H9 (cell line): ENCODE results near the gene SUFU. TPM values are rescaled to one million over a fixed set of nuclear protein-coding genes. Genes with fewer than 3 reads are reported as not detected.

Experiments
- DNase-seq: peaks from one replicate; pipeline ENCODE4 v3.0.0-alpha.2; 2017
- H2AFZ ChIP-seq: one replicate; pipeline ENCODE4 v1.6.1; 2013; ENCODE audit warnings: mild to moderate bottlenecking, low read length, control low read depth, moderate library complexity
- H2AK5ac ChIP-seq: 2 replicates; pipeline ENCODE4 v1.6.1; 2013; ENCODE audit warnings: low read length, control low read depth, mixed read lengths; ENCODE audit not compliant: insufficient read length
- H2BK120ac ChIP-seq: one replicate; pipeline ENCODE4 v1.6.1; 2013; ENCODE audit warnings: low read depth, mild to moderate bottlenecking, low read length, control low read depth, inconsistent platforms; ENCODE audit not compliant: poor library complexity, severe bottlenecking
- H2BK12ac ChIP-seq: 2 replicates; pipeline ENCODE4 v1.6.1; 2013; ENCODE audit warnings: low read length, control low read depth, mixed read lengths, low read depth; ENCODE audit not compliant: insufficient read length
- H2BK15ac ChIP-seq: 2 replicates; pipeline ENCODE4 v1.6.1; 2013; ENCODE audit warnings: low read depth, low read length, control low read depth
- H2BK20ac ChIP-seq: one replicate; pipeline ENCODE4 v1.6.1; 2013; ENCODE audit warnings: low read depth, mild to moderate bottlenecking, low read length, control low read depth, inconsistent platforms; ENCODE audit not compliant: poor library complexity, severe bottlenecking
- H2BK5ac ChIP-seq: 2 replicates; pipeline ENCODE4 v1.6.1; 2013; ENCODE audit warnings: low read length, control low read depth, mixed read lengths; ENCODE audit not compliant: insufficient read length
- H3K14ac ChIP-seq: 2 replicates; pipeline ENCODE4 v1.6.1; 2013; ENCODE audit warnings: low read length, control low read depth; ENCODE audit not compliant: insufficient read depth
- H3K18ac ChIP-seq: 2 replicates; pipeline ENCODE4 v1.6.1; 2013; ENCODE audit warnings: low read depth, mild to moderate bottlenecking, mixed read lengths, low read length, control low read depth; ENCODE audit not compliant: insufficient read length
- H3K23ac ChIP-seq: 2 replicates; pipeline ENCODE4 v1.6.1; 2013; ENCODE audit warnings: low read length, control low read depth, mixed read lengths, low read depth; ENCODE audit not compliant: insufficient read length
- H3K23me2 ChIP-seq: 2 replicates; pipeline ENCODE4 v1.6.1; 2013; ENCODE audit warnings: low read depth, mild to moderate bottlenecking, mixed read lengths, low read length, control low read depth; ENCODE audit not compliant: insufficient read length, poor library complexity, severe bottlenecking
- H3K27ac ChIP-seq: 2 replicates; pipeline ENCODE4 v1.5.1; 2013; ENCODE audit warnings: low read length, control low read depth, mixed read lengths, low read depth; ENCODE audit not compliant: insufficient read length
- H3K27me3 ChIP-seq: 2 replicates; pipeline ENCODE4 v1.6.1; 2013; ENCODE audit warnings: low read length, control low read depth, inconsistent platforms; ENCODE audit not compliant: insufficient read depth
- H3K4ac ChIP-seq: 2 replicates; pipeline ENCODE4 v1.6.1; 2013; ENCODE audit warnings: low read depth, mild to moderate bottlenecking, control low read depth, inconsistent platforms, low read length, moderate library complexity
- H3K4me1 ChIP-seq: 2 replicates; pipeline ENCODE4 v1.6.1; 2013; ENCODE audit warnings: low read length, control low read depth, inconsistent platforms; ENCODE audit not compliant: insufficient read depth
- H3K4me2 ChIP-seq: 2 replicates; pipeline ENCODE4 v1.6.1; 2013; ENCODE audit warnings: low read length, control low read depth, mixed read lengths; ENCODE audit not compliant: insufficient read length, insufficient read depth
- H3K56ac ChIP-seq: 2 replicates; pipeline ENCODE4 v1.6.1; 2013; ENCODE audit warnings: low read depth, mild to moderate bottlenecking, mixed read lengths, low read length, control low read depth; ENCODE audit not compliant: insufficient read length
- H3K79me1 ChIP-seq: 2 replicates; pipeline ENCODE4 v1.6.1; 2013; ENCODE audit warnings: low read depth, mild to moderate bottlenecking, moderate library complexity, low read length, control low read depth, inconsistent platforms; ENCODE audit not compliant: insufficient read depth, poor library complexity, severe bottlenecking
- H3K79me2 ChIP-seq: 2 replicates; pipeline ENCODE4 v1.6.1; 2013; ENCODE audit warnings: low read length, control low read depth, inconsistent platforms; ENCODE audit not compliant: insufficient read depth
- H3K9ac ChIP-seq: 2 replicates; pipeline ENCODE4 v1.6.1; 2013; ENCODE audit warnings: low read length, control low read depth, mixed read lengths; ENCODE audit not compliant: insufficient read length; ENCODE audit errors: extremely low read depth
- H3K9me3 ChIP-seq: one replicate; pipeline ENCODE4 v1.6.1; 2013; ENCODE audit warnings: low read depth, low read length, inconsistent platforms; ENCODE audit not compliant: control insufficient read depth
- H3T11ph ChIP-seq: one replicate; pipeline ENCODE4 v1.6.1; 2013; ENCODE audit warnings: mild to moderate bottlenecking, low read length, control low read depth, inconsistent platforms
- H4K20me1 ChIP-seq: one replicate; pipeline ENCODE4 v1.6.1; 2013; ENCODE audit not compliant: control insufficient read depth, insufficient read length, insufficient read depth
- H4K5ac ChIP-seq: 2 replicates; pipeline ENCODE4 v1.6.1; 2013; ENCODE audit warnings: low read depth, mild to moderate bottlenecking, mixed read lengths, low read length, control low read depth; ENCODE audit not compliant: insufficient read length
- H4K8ac ChIP-seq: replicated peaks from 2 replicates; pipeline ENCODE4 v1.6.1; 2013; ENCODE audit warnings: low read length, control low read depth, mixed read lengths, low read depth; ENCODE audit not compliant: insufficient read length
- H4K91ac ChIP-seq: 2 replicates; pipeline ENCODE4 v1.6.1; 2013; ENCODE audit warnings: low read depth, mild to moderate bottlenecking, moderate library complexity, mixed read lengths, low read length, control low read depth; ENCODE audit not compliant: insufficient read length
- H3K27ac Mint-ChIP-seq, 3 experiments: 2 replicates in 2 of 3; 3 replicates in 1 of 3; pipeline ENCODE4 v1.8.0; 2020 to 2021; ENCODE audit warnings: mixed read lengths in 3 of 3, mild to moderate bottlenecking in 1 of 3, moderate library complexity in 1 of 3
- H3K27me3 Mint-ChIP-seq: 2 replicates; pipeline ENCODE4 v1.8.0; 2021; ENCODE audit warnings: low read depth, mild to moderate bottlenecking, moderate library complexity, mixed read lengths
- H3K36me3 Mint-ChIP-seq, 3 experiments: 2 replicates in 2 of 3; 3 replicates in 1 of 3; pipeline ENCODE4 v1.8.0; 2020 to 2021; ENCODE audit warnings: low read depth in 3 of 3, mixed read lengths in 3 of 3; ENCODE audit not compliant: insufficient read depth in 1 of 3
- H3K4me1 Mint-ChIP-seq, 2 experiments: 2 replicates each; pipeline ENCODE4 v1.8.0; 2020; ENCODE audit warnings: mixed read lengths in 2 of 2
- H3K4me3 Mint-ChIP-seq, 2 experiments: 2 replicates in 1 of 2; 3 replicates in 1 of 2; pipeline ENCODE4 v1.8.0; 2020 to 2021; ENCODE audit warnings: mild to moderate bottlenecking in 2 of 2, mixed read lengths in 2 of 2, moderate library complexity in 1 of 2
- H3K9me3 Mint-ChIP-seq, 2 experiments: 2 replicates in 1 of 2; 3 replicates in 1 of 2; pipeline ENCODE4 v1.8.0; 2020; ENCODE audit warnings: mild to moderate bottlenecking in 2 of 2, mixed read lengths in 2 of 2, moderate library complexity in 1 of 2
- CTCF ChIP-seq: fragments of 200-600 bp; sonication (generic); conservative IDR thresholded peaks from 3 replicates; pipeline ENCODE4 v1.8.0; 2021; ENCODE audit warnings: antibody characterized with exemption, mild to moderate bottlenecking
- WGBS: extraction: QIAGEN DNeasy Blood & Tissue Kit; methylation state at CpG from one replicate; pipeline ENCODE4 v1.1.7; 2013; ENCODE audit warnings: missing lambda C conversion rate, low lambda C conversion rate, mixed read lengths; ENCODE audit not compliant: insufficient read length; ENCODE audit errors: extremely low coverage; 5-methylcytosine and 5-hydroxymethylcytosine counted together
- total RNA-seq: library from RNA; stranded (reverse); gene quantifications from 2 replicates; pipeline ENCODE4 v1.2.1, GENCODE V29; 2021

The SUFU gene
- total RNA-seq, 1 experiment from 2014 or later: 9.5 TPM

GRCh38 chr10:102624094-102624493, 120.3 kb downstream of the SUFU start:
- Histone ChIP-seq H3T11ph (no peak overlapping the region), H2AK5ac (no peak overlapping the region), H4K20me1 (peaks cover 2% of the 10 kb centered on the region), H3K79me2 (no peaks in the 10 kb centered on the region), H3K4me1 (peaks cover 6% of the 10 kb centered on the region; the same call in 1 of the 2 replicates), H2BK12ac (no peak overlapping the region), H4K91ac (no peak overlapping the region), H3K14ac (no peak overlapping the region), H3K9me3 (no peaks in the 10 kb centered on the region), H3K4me2 (no peak overlapping the region), H3K27ac (no peak overlapping the region), H2BK15ac (no peak overlapping the region), H3K79me1 (no peaks in the 10 kb centered on the region), H4K8ac (no peak overlapping the region), H3K23me2 (no peaks in the 10 kb centered on the region), H3K56ac (no peak overlapping the region), H3K4ac (no peak overlapping the region), H4K5ac (no peak overlapping the region), H3K18ac (no peak overlapping the region), H3K23ac (no peak overlapping the region), H2BK5ac (no peak overlapping the region), H2AFZ (no peak overlapping the region), H2BK120ac (no peak overlapping the region), H3K27me3 (no peaks in the 10 kb centered on the region), H3K9ac (no peak overlapping the region), H2BK20ac (no peak overlapping the region)
- Mint-ChIP-seq H3K36me3 (no peaks in the 10 kb centered on the region; a peak in 2 of 7 replicates), H3K4me1 (peaks cover 50 to 59% of the 10 kb centered on the region in 2 experiments), H3K27me3 (no peaks in the 10 kb centered on the region; the same call in 1 of the 2 replicates), H3K4me3 (no peak overlapping the region), H3K27ac (no peak overlapping the region), H3K9me3 (no peaks in the 10 kb centered on the region)
- TF ChIP-seq CTCF: no peak
- WGBS: no CpG with 5 or more reads among the region's 3 CpGs
- DNase-seq: no peak
